Epithelial cell of proximal tubule (primary cell): ENCODE data around the gene PIP5K1A. TPM values are rescaled to one million over a fixed set of nuclear protein-coding genes. Genes with fewer than 3 reads are reported as not detected.
A peak's percentile ranks its signal among the peaks of the same experiment; 100 is the strongest.
"Not testable (repeated sequence)": the region's sequence is repeated elsewhere in the genome, so short reads cannot be mapped to it uniquely, and the experiment has no call there.

Experiments used
- DNase-seq: peaks from one replicate; pipeline ENCODE4 v3.0.0-alpha.2; 2011; ENCODE audit warnings: low read depth
- H3K4me3 ChIP-seq: 2 replicates; pipeline ENCODE4 v1.5.1; 2011; ENCODE audit warnings: low read depth, mild to moderate bottlenecking, low read length
- total RNA-seq: library from RNA; depleted of rRNA; stranded (reverse); fragments of >200 nt; gene quantifications from 2 replicates; pipeline ENCODE4 v1.2.3, GENCODE V29; 2015
- TF ChIP-seq, protein P1 (sequence below): conservative IDR thresholded peaks from 2 replicates; pipeline ENCODE4 v1.5.1; 2012; ENCODE audit warnings: low read depth, mild to moderate bottlenecking, low read length

PIP5K1A gene
- total RNA-seq, 1 donor from 2014 or later = 62.1 TPM

DNA sequence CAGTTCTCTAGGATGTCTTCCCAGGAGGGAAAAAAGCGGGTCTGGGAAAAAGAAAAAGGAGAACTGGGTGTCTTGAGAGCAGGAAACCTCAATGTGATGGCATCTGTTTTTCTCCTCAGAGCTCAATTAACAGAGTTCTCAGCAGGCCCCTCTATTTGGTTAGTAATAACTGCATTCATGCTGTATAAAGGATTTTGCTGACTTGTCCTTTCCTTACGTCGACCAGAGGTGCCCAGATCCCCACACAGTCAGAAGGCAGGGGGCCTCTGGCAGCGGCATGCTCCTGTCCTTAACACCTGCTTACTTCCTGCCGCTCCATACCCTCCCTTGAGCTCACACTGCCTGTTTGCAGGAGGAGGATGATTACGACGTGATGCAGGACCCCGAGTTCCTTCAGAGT, 68.5 kb downstream of the PIP5K1A start:
- no peak overlapping the region for H3K4me3 ChIP-seq
- TF ChIP-seq, protein P1, sequence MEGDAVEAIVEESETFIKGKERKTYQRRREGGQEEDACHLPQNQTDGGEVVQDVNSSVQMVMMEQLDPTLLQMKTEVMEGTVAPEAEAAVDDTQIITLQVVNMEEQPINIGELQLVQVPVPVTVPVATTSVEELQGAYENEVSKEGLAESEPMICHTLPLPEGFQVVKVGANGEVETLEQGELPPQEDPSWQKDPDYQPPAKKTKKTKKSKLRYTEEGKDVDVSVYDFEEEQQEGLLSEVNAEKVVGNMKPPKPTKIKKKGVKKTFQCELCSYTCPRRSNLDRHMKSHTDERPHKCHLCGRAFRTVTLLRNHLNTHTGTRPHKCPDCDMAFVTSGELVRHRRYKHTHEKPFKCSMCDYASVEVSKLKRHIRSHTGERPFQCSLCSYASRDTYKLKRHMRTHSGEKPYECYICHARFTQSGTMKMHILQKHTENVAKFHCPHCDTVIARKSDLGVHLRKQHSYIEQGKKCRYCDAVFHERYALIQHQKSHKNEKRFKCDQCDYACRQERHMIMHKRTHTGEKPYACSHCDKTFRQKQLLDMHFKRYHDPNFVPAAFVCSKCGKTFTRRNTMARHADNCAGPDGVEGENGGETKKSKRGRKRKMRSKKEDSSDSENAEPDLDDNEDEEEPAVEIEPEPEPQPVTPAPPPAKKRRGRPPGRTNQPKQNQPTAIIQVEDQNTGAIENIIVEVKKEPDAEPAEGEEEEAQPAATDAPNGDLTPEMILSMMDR = no peak
- DNase-seq = no peak

DNA sequence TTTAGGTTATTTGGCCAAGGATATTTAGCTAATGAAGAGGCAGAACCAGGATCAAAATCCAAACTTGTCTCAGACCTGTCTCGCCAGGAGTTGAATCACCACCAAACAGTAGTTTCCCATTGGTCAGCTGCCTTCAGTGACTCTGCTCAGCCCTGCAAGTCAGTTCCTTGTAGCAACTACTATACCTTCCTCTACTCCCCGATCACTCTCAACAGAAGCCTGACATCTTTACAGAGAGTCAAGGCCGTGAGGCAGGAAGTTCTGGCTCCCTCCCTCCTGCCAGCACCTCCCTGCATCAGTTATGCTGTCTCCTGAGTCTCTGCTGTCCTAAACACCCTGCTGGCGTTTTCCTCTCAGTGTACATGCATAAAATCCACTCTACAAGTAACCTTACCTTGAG, 69.4 kb downstream of the PIP5K1A start:
- TF ChIP-seq, protein P1 = no peak
- H3K4me3 ChIP-seq = no peak overlapping the region
- DNase-seq = no peak

DNA sequence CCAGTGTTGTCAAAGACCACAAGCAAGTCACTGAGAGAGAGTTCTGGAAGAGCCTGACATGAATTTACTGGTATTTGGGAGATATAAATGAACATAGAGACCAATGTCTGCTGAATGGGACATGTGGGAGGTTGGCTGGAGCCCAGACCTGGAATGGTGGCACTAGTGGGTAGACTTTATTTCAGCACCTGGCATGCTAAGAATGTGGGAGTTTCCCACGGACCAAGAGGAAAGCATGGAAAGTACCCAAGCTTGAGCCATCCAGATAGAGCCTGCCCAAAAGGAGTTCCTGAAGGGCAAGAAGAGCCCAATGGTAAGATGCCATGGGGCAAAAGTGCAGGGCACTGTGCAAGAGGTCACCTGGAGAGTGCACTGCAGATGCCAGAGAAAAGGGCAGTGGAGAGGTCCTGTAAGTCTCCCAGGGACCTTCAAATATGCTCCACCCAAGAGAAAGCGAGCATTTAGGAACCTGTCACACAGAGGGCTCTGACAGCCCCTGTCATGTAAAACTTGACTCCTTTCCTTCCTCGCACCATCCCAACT, 75.6 kb downstream of the PIP5K1A start:
- TF ChIP-seq, protein P1 = no peak
- DNase-seq = no peak

DNA sequence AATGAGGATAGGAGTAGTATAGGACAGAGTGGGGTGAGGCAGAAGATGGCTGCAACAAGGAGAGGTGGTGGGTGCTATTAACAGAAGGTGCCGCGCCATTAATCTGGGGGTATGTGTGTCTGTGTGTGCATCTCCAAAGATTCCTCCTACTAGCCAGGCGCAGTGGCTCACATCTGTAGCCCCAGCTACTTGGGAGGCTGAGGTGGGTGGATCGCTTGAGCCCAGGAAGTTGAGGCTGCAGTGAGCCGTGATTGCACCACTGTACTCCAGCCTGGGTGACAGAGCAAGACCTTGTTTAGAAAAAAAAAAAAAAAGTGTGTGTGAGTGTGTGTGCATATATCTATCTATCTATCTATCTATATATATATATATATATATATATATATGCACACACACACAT, 77.0 kb downstream of the PIP5K1A start:
- H3K4me3 ChIP-seq = not testable (repeated sequence)

More for the DNA sequence above, 75.6 kb downstream of the PIP5K1A start:
- H3K4me3 ChIP-seq = no peak overlapping the region

DNA sequence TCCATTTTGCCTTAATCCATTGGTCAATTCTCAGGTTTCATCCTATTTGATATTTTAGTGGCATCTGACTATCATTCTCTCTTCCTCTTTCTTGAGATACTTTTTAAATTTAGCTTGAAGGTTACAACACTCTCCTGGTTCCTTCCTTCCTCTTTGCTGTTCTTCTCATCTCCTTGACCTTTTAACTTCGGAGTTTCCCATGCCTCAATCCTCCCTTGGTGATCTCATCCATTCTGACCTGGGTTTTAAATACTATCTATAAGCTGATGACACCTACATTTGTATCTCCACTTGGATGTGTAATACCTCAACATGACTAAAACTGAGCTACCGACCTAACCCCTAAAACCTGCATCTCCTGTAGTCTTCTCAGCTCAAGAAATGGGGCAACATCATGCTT, 78.9 kb downstream of the PIP5K1A start:
- no peak overlapping the region for H3K4me3 ChIP-seq
- no peak for DNase-seq
- TF ChIP-seq, protein P1 = no peak

More for the DNA sequence above, 77.0 kb downstream of the PIP5K1A start:
- not testable (repeated sequence) for DNase-seq

DNA sequence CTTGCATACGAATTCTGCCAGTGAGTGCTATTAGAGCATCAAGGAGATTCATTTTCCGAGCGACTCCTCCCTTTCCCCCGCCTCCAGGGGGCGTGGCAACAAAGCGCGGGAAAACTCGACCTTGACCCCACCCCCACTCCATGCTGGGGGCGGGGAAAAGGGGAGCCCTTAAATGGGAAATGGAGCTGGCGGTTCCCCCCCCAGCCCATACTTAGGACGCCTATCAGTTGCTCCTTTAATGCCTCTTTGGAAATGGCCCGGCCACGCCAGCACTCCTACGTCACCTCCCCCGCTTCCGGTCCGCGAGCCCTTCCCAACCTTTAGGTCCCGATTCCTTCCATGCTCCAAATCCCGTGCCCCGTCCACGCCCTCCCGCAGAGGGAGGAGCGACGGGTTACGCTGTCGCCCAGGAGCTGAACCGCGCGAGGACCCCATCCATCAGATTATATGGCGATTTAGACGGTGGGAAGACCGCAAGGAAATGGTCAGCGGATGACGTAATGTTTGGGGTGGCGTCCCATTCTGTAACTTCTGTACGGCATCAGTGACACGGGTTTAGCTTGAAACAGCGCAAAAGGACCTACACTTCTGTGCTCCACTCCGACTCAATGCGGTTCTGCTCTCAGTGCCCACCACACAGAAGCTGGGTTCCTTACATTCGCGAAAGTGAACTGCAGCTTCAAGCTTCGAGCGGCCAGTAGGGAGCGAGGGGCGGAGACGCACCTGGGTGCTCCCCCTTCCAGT, 83.0 kb downstream of the PIP5K1A start:
- peak; percentile 79 for DNase-seq
- peak overlapping the region; percentile 86 for H3K4me3 ChIP-seq
- TF ChIP-seq, protein P1 = peak; percentile 20

DNA sequence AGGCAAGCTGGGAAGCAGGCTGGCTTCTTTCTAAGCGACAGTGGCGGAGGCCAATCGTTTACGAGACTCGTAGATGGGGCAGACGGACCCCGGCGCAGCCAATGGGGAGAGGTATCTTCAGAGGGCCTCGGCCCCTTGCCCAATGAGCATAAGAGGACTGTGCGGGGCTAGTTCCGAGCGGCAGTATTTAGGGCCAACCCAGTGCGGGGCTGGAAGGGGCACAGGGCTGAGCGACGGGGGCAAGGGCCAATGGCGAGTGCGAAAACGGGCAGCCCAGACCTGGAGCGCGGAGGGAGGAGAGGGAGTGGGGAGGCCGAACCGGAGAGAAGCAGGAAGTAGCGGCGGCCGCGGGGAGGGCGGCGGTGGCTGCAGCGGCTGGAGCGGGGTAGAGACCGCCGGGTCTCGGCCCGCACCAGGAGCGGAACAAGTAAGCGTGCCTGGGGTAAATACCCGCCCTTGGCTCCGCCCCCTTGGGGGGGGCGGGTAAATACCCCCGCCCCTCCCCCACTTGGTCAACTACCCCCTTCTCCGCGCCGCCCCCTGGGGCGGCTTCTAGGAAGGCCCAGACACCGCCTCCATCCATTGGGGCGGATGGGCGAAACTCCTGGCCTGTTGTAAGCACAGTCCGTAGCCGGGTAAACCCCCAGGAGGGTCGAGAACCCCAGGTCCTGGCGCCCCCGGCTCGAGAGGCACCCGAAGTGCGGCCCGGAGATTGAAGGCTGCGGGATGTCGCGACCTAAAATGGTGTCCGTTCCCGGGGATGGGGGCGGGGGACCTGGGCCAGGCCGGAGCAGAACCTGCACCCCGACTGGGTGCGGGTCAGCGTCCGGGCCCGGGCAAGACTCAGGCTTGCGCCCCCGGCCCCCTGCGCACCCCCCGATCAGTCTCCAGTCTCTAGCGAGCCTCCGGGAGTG, 83.9 kb downstream of the PIP5K1A start, which contains the start of gene ZNF687:
Gene ZNF687 (plus strand): TSS at position 331 of the 914 bp plus-strand sequence. CDS start 3,993 bp downstream, outside the sequence.
- TF ChIP-seq, protein P1 = no peak
- peak within 1 kb of the TSS; percentile 86 for H3K4me3 ChIP-seq
- DNase-seq = peak; percentile 97
